ENCODE measurements around the gene TMEM161A.
"Not testable (repeated sequence)": the region's sequence is repeated elsewhere in the genome, so short reads cannot be mapped to it uniquely, and the experiment has no call there.

Gene TMEM161A

GRCh38 chr19:19121371-19121770 lies 16.9 kb downstream of the TMEM161A start:
- no peak for DNase-seq (ENCODE audit: low read depth)

- DNase-seq (ENCODE audit: low read depth), result no peak
These were observed 17.7 kb downstream of the TMEM161A start for GRCh38 chr19:19120308-19121231.

- no peak for DNase-seq (ENCODE audit: low read depth)
These were observed 18.7 kb downstream of the TMEM161A start for GRCh38 chr19:19119325-19120237.

GRCh38 chr19:19115954-19116353 lies 22.3 kb downstream of the TMEM161A start:
- DNase-seq (ENCODE audit: low read depth), result peak; percentile 15

GRCh38 chr19:19113040-19113626 lies 25.1 kb downstream of the TMEM161A start:
- no peak for DNase-seq (ENCODE audit: low read depth)

- no peak for DNase-seq (ENCODE audit: low read depth)
These were observed 26.2 kb downstream of the TMEM161A start for GRCh38 chr19:19111967-19112580.

GRCh38 chr19:19111136-19111835 lies 27.0 kb downstream of the TMEM161A start:
- DNase-seq (ENCODE audit: low read depth), result no peak

GRCh38 chr19:19110410-19111135 lies 27.7 kb downstream of the TMEM161A start:
- no peak for DNase-seq (ENCODE audit: low read depth)

GRCh38 chr19:19109601-19110000 lies 28.7 kb downstream of the TMEM161A start:
- DNase-seq (ENCODE audit: low read depth), result no peak

GRCh38 chr19:19107654-19108053 lies 30.6 kb downstream of the TMEM161A start:
- DNase-seq (ENCODE audit: low read depth), result no peak

GRCh38 chr19:19106938-19107337 lies 31.3 kb downstream of the TMEM161A start:
- DNase-seq (ENCODE audit: low read depth), result not testable (repeated sequence)

GRCh38 chr19:19106056-19106551 lies 32.2 kb downstream of the TMEM161A start:
- no peak for DNase-seq (ENCODE audit: low read depth)

GRCh38 chr19:19105365-19106055 lies 32.8 kb downstream of the TMEM161A start:
- DNase-seq (ENCODE audit: low read depth), result no peak

GRCh38 chr19:19103167-19103566 lies 35.1 kb downstream of the TMEM161A start:
- no peak for DNase-seq (ENCODE audit: low read depth)

- not testable (repeated sequence) for DNase-seq (ENCODE audit: low read depth)
These were observed 35.7 kb downstream of the TMEM161A start for GRCh38 chr19:19102566-19102965.

GRCh38 chr19:19101540-19101939 lies 36.7 kb downstream of the TMEM161A start:
- no peak for DNase-seq (ENCODE audit: low read depth)

GRCh38 chr19:19098703-19099632 lies 39.3 kb downstream of the TMEM161A start:
- no peak for DNase-seq (ENCODE audit: low read depth)

GRCh38 chr19:19098084-19098702 lies 40.1 kb downstream of the TMEM161A start:
- no peak for DNase-seq (ENCODE audit: low read depth)
